Stimulated activated CD4-positive, alpha-beta T cell treated with anti-CD3 and anti-CD28 coated beads, Interleukin-4, amount 100 ng/mL, for 4 hours (primary cell): Measurements from ENCODE around the gene SYCP2.
"Not testable (repeated sequence)": the region's sequence is repeated elsewhere in the genome, so short reads cannot be mapped to it uniquely, and the experiment has no call there.

ENCODE experiments used
- DNase-seq, 2 experiments: peaks; one replicate each; pipeline ENCODE4 v3.0.0-alpha.2; 2020

Gene SYCP2

DNA sequence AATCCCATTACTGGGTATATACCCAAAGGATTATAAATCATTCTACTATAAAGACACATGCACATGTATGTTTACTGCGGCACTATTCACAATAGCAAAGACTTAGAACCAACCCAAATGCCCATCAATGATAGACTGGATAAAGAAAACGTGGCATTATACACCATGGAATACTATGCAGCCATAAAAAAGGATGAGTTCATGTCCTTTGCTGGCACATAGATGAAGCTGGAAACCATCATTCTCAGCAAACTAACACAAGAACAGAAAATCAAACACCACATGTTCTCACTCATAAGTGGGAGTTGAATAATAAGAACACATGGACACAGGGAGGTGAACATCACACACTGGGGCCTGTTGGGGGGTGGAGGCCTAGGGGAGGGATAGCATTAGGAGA, 43.4 kb downstream of the SYCP2 start:
- not testable (repeated sequence) for DNase-seq

DNA sequence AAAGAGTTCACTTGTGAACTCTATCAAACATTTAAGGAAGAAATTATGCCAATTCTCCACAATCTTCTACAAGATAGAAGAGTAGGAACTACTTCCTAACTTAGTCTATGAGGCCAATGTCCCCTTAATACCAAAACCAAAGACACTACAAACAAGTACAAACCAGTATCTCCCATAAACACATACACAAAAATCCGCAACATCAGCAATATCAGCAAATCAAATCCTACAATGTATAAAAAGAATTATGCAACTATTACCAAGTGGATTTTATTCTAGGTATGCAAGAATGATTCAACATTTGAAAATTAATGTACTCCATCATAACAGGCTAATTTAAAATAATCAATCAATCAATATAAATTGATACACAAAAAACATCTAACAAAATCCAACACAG, 45.4 kb downstream of the SYCP2 start:
- no peak for DNase-seq

DNA sequence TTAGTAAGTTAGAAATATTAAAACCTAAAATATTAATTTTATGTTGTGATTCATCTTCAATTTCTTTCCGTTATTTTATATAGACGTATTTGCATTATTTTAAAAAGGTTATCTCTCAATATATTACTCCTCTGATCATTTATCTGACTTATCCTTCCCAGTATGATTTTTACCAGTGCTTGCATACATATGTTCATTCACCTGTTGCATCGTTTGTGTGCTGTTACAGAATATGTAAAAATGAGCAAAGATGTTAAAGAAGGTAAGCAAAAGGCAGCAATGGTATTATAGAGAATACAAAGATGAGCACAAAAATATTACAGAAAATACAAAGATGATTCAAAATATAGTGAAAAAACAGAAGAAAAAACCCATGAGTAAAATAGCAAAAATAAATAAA, 48.9 kb downstream of the SYCP2 start:
- DNase-seq = no peak

DNA sequence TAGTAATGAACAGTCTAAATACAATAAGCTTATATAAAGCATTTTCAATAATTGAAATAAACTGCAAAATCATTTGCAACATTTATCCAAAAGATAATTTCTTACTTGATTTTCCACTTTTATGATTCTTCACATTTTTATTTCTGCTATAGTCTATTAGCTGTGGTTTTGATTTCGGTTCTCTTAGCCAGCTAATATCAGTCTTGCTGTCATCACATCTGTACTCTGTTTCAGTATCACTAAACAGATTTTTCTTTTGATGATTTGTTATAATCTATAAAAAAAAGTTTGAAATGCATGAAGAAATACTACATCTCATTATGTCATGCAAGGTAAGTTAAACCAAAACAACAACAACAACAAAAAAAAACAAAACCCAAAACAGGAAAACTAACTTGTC, 53.2 kb downstream of the SYCP2 start:
- no peak for DNase-seq

DNA sequence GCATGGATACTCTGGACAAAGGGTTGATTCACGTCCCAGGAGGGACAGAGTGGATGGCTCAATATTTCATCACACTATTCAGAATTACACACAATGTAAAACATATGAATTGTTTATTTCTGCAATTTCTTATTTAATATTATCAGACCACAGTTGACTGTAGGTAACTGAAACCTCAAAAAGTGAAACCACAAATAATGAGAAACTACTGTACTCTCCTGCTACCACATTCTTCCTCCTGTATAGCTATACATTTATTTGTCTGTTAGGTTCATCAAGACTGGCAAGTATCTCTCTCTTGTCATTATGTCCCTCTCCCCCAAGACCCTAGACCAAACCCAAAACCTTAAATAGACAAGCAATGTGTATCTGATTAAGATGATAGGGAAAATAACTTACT, 60.0 kb downstream of the SYCP2 start:
- DNase-seq = no peak

DNA sequence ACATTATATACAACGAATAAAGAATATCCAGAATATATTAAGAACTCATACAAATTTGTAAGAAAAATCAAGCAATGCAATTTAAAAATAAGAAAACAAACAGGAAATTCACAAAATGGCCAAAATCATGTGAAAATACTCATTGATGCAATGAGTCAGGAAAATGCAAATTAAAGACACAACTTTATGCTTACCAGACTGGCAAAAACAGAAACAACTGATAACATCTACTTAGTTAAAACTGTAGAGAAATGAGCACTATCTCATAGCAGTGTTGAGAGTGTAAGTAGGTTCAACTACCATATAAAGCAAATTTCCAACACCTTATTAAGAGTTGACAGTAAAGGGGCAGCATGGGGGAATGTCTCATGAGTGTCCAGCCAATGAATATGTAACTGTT, 62.3 kb downstream of the SYCP2 start:
- DNase-seq = no peak

DNA sequence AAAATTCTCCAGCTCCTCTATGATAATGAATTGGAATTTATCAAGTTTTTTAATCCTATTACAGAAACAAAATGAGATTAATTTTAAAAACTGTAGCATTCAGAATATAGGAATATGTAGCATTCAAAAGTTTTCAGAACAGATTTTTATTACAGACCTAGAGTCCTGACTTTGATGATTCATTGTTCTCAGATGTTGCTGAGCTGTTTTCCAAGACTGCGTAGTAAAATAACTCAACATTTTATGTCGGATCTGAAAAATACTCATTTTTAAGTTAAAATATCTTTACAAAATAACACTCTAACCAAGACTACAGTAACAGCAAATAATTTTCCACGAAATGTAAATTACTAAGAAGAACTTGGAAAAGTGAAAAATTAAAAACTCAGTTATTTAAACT, 67.1 kb downstream of the SYCP2 start:
- no peak for DNase-seq

DNA sequence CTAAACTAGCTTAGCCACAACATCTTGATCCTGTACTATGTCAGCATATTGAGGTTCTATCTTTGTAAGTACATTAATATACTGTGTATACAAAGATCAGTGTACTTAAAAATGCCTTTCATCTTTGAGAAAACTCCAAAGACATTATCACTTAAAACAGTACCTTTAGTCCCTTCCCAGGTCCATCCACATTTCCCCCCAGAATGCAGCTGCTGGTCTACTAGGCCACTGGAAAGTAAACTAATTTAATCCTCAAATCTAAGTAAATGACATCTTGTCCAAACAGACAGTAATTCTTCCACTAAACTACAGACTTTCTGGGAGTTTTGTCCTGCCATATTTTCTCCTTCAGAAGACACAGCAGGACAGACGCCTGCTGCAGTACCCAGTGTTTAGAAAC, 68.7 kb downstream of the SYCP2 start:
- no peak for DNase-seq

DNA sequence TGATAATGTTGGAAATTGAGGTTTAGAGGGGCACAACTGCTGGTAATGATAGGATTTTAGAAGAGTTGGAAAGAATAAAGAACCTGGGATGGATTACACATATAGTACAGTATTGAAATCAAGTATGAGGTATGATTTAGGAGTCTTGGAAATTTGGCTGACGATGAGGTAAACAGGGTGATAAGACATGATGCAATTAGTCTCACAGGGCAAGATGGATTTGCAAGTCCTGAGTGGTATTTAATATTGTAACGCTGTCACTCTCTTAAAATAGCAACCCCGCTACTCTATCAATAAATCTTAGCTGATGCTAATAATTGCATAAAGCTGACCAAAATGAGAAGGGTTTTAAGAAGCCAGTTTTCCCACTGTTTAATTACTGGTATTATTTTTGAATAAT, 70.4 kb downstream of the SYCP2 start:
- DNase-seq = no peak

DNA sequence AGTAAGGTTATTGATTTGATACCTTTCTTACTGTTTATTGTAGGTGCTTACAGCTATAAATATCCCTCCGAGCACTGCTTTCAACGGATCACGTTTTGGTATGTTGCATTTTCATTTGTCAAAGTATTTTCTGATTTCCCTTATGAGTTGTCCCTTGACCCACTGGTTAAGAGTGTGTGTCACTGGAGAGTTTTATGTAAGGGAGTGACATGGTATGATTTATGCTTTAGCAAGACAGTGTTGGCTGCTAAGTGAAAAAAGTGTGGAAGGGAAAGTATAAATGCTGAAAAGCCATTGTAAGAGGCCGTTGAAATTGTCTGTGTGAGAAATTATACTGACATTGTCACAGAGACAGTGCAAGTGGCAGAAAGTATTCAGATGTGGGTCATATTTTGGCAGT, 72.0 kb downstream of the SYCP2 start:
- DNase-seq = no peak

DNA sequence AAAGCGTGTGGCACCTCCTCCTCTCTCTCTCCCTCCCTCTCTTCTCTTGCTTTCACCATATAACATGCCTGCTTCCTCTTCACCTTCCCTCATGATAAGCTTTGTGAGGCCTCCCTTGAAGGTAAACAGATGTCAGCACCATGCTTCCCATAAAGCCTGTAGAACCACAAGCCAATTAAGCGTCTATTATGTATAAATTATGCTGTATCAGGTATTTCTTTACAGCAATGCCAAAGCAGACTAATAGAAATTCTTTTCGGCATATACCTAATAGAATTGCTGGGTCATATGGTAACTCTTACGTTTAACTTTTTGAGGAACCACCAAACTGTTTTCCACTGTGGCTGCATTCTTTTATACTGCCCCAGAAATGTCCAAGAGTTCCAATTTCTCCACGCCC, 75.0 kb downstream of the SYCP2 start:
- no peak for DNase-seq

DNA sequence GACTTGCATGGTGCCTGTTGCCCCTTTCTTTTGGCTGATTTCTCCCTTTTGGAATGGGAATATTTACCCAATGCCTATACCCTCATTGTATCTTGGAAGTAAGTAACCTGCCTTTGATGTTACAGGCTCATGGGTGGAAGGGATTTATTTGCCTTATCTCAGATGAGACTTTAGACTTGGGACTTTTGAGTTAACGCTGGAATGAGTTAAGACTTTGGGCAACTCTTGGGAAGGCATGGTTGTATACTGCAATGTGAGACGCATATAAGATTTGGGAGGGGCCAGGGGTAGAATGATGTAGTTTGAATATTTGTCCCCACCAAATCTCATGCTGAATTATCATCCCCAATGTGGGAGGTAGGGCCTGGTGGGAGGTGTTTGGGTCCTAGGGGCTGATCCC, 75.5 kb downstream of the SYCP2 start:
- DNase-seq = no peak

DNA sequence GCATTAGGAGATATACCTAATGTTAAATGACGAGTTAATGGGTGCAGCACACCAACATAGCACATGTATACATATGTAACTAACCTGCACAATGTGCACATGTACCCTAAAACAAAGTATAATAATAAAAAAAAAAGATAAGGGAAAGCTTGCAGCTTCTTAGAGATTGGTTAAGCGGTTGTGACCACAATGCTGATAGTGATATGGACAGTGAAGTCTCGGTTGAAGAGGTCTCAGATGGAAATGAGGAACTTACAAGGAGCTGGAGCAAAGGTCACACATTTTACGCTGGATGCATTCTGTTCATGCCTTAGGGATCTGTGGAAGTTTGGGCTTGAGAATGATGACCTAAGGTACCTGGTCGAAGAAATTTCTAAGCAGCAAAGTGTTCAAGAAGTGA, 76.5 kb downstream of the SYCP2 start:
- not testable (repeated sequence) for DNase-seq

DNA sequence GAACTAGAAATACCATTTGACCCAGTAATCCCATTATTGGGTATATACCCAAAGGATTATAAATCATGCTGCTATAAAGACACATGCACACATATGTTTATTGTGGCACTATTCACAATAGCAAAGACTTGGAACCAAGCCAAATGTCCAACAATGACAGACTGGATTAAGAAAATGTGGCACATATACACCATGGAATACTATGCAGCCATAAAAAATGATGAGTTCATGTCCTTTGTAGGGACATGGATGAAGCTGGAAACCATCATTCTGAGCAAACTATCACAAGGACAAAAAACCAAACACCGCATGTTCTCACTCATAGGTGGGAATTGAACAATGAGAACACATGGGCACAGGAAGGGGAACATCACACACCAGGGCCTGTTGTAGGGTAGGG, 76.9 kb downstream of the SYCP2 start:
- not testable (repeated sequence) for DNase-seq

DNA sequence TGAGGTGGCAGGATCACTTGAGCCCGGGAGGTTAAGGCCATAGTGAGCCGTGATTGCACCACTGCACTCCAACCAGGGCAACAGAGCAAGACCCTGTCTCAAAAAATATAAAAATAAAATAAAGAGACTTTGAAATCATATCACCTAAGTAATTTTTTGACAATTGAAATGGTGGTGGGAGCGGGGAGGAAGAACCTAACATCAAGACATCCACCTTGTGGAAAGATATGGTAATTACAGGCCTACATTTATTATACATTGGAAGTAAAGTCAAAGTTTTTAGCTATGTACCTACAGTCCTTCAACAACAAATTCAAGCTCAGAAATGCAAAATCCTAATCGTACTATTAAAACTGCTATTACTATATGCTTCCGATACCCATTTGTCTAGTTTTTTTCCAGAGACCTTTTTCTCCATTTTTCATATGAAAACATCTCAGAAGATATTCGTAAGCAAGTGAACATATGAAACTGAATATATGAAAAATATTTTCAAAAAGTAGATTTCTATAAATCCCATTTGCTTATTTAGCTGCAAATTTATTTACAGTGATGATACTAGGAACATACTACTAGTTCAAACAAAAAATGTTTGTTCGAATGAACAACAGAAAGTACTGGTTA, 83.3 kb downstream of the SYCP2 start:
- no peak for DNase-seq

DNA sequence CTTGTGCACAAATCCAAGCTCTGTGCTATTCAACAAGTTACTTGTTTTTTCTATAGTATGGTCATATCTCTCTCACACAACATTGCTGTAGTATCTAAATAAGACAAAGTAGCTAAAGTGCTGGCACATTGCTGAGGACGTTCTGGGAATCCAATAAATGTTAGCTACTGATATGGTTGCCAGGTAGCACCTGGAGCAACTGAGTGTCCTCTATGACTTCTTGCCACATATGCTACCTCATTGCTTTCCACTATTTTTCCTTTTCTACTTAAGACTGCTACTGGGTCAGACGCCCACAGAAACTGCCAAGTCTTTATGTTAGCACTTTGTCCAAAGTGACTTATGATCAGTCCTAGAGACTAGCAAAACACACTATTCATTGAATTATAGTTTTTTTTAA, 85.3 kb downstream of the SYCP2 start:
- DNase-seq = no peak

DNA sequence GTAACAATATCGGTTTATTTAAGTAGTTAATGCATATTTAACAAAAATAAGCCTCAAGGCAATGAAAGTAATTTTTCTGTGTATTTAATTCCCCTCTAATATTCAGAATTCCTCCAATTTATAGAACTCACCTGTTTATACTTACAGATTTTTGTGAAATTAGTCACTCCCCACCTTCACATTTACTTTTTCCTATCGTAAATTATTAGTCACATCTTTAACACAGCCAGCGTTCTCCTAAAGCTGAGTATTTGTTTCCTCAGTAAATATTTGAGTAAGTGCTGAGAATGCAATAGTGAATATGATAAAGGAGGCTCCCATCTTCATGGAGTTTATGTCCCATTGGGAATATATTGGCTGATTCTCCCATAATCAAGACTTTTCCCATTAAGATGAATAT, 88.0 kb downstream of the SYCP2 start:
- no peak for DNase-seq

DNA sequence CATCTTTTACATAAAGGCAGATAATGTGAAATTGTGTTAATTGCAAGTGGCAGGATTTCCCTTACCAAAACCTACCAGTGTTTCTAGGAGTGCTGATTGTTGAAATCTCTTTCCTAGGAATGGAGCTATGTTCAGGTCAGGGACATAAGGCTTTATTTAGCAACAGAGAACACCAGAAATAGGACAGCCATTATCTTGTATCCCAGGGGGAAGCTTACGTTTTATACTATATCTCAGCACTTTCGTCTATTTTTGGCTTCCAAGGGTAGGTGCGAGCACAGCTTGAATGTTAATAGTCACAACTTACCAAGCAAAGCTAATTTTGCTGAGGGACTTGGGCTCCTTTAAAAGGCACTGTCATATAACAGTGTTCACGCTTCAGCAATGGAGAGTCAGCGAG, 94.0 kb downstream of the SYCP2 start:
- no peak for DNase-seq

DNA sequence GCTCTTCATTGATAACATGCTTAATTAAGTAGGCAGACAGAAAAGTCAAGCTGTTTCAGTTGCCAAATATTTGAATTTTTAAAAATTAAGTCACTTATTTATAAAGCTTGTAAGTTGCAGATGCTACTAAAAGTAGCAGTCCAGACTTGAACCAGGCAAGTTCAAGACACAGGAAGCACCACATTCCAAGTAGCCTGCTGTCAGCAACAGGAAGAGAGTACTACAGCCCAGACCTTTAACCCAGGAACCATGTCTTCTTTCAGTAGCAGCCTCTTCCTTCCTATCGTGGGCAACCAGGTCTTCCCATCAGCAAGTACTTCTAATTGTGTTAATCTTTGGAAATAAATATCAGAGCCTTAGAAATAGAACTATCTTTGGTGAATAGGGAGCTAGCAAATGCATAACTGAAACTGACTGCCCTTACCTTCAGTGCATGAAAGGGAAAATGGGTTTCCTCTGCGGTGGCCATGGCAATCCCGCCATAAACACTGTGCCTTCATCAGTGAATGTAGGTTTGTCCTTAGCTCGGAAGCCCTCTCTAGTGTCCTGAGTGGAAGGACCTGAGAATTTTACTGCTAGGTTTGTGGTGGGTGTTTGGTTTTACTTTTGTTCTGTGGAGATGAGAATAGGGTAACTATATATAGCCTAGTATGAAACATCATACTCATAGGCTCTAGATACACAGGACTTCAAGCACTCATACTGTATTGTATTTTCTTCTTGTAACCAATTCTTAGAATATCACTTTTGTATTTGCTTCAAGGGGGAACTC, 95.6 kb downstream of the SYCP2 start:
- DNase-seq = no peak

DNA sequence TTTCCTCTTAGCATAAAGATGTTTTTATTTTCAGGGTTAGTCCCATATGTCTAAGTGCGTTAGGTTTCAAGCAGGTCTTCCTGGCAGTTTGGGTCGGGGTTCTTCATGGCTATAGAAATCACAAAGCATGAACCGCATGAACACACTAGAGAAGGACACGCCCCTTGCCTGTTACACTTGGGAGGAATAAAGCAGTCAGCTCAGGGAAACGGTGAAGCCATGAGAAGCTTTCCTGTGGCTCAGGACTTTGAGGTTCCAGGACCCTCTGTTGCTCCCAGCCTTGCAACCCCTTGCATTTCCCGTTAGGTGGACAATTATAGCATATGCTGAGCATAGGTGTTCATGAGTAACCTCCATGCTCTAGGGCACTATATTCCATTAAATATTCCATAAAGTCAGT, 96.7 kb downstream of the SYCP2 start:
- no peak for DNase-seq

DNA sequence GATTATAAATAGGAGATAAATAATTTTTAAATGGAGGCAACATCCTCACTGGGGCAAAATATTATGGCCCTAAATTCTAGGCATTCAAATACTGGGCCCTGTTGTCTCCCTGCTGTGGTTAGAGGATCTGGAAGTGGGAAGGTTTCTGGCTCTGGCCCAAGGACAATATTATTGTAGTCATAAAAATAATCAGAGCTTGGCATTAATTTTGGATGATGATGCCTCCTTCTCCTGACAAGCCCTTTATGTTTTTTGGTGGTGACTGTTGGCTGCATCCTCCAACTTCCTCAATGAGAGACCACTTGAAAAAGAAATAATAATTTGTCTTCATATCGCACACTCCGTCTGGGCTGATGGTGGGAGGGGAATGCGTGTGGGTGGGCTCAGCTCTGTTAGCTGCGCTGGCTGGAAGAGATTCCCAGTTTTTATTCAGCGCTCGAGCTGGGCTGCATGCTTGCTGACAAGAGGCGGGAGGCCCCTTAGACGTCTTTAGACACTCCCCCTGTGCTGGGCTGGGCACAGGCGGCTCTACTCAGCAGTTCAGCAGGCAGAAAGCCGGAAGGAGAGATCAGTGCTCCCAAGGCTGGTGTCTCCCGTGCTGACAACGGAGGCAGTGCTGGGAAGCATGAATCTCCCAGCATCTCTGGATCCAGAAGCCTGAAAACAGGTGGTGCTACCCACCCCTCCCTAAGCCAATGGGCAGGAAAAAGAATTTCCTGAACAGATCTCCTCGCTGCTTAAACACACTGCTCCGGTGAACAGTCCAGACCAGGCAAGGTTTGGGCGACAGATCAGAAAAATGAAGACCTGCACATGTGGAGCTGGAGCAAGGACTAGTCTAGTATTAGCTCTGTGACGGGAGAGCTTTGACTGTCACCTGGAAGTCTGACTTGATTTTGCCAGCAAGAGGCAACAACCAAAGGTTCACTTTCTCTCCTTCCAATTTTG, 97.7 kb downstream of the SYCP2 start:
- DNase-seq = no peak

DNA sequence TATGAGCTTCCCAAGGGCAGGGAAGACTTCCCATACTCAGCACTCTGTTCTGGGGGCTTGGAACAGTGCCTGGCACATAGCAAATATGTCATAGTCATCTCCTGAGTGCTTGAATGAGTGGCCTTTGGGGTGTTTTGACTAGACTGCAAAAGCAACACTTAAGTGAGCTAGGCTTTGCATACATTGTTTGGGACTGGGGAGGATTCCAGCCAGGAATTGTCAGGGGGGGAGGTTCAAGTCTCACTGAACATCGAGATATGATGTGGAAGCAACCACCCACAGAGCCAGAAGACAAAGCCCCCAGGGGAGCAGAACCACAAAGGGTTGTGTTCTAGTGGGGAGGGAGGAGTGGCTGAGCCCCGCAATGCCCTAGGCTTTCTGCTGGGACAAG, 98.4 kb downstream of the SYCP2 start:
- DNase-seq = no peak

DNA sequence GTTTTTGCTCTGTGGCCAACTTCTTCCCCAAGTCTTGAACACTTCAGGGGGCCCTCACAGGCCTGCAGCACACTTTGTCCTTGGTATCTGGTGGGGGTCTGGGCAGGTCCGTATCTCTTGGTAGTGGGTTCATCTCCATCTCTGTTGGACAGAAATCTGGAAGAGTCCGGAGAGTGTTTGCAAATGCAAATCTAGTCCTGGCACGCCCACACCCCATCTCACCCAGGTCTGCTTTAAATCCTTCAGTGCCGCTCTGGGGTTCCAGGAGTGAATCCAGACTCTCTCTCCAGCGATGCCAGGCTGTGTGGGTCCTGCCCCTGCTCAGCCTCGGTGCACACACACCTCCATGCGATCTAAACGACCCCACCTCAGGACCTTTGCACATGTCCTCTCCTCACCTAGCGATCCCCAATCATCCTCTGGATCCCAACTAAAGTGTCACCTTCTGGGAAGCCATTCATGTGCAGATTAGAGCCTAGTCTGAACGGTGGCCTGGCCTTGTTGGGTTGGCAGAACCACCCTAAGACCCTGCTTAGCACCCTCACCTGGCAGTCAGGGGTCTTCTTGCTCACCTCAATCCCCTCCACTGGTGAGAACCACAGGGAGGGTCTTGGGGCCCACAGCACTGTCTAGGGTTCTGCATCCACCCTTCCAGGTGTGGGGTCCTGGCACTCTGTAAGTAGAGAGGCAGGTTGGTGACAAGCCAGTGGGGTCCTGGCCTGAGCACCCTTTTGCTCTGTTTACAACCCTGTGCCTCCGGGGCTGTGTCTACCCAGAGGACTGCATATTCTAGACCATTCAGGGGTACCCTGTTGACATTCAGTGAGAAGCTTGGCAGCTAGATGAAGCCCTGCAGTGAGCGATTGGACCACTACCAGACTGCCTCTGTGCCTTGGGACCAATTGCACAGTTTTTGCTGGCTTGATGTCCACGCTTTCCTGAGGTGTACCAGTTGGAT, 100.8 kb downstream of the SYCP2 start:
- no peak for DNase-seq
